H9 (cell line): ENCODE measurements around the gene PLXNA2. TPM values are rescaled to one million over a fixed set of nuclear protein-coding genes. Genes with fewer than 3 reads are reported as not detected.

Source experiments
- DNase-seq: peaks from one replicate; pipeline ENCODE4 v3.0.0-alpha.2; 2017
- H2AFZ ChIP-seq: one replicate; pipeline ENCODE4 v1.6.1; 2013; ENCODE audit warnings: mild to moderate bottlenecking, low read length, control low read depth, moderate library complexity
- H2AK5ac ChIP-seq: 2 replicates; pipeline ENCODE4 v1.6.1; 2013; ENCODE audit warnings: low read length, control low read depth, mixed read lengths; ENCODE audit not compliant: insufficient read length
- H2BK120ac ChIP-seq: one replicate; pipeline ENCODE4 v1.6.1; 2013; ENCODE audit warnings: low read depth, mild to moderate bottlenecking, low read length, control low read depth, inconsistent platforms; ENCODE audit not compliant: poor library complexity, severe bottlenecking
- H2BK12ac ChIP-seq: 2 replicates; pipeline ENCODE4 v1.6.1; 2013; ENCODE audit warnings: low read length, control low read depth, mixed read lengths, low read depth; ENCODE audit not compliant: insufficient read length
- H2BK15ac ChIP-seq: 2 replicates; pipeline ENCODE4 v1.6.1; 2013; ENCODE audit warnings: low read depth, low read length, control low read depth
- H2BK20ac ChIP-seq: one replicate; pipeline ENCODE4 v1.6.1; 2013; ENCODE audit warnings: low read depth, mild to moderate bottlenecking, low read length, control low read depth, inconsistent platforms; ENCODE audit not compliant: poor library complexity, severe bottlenecking
- H2BK5ac ChIP-seq: 2 replicates; pipeline ENCODE4 v1.6.1; 2013; ENCODE audit warnings: low read length, control low read depth, mixed read lengths; ENCODE audit not compliant: insufficient read length
- H3K14ac ChIP-seq: 2 replicates; pipeline ENCODE4 v1.6.1; 2013; ENCODE audit warnings: low read length, control low read depth; ENCODE audit not compliant: insufficient read depth
- H3K18ac ChIP-seq: 2 replicates; pipeline ENCODE4 v1.6.1; 2013; ENCODE audit warnings: low read depth, mild to moderate bottlenecking, mixed read lengths, low read length, control low read depth; ENCODE audit not compliant: insufficient read length
- H3K23ac ChIP-seq: 2 replicates; pipeline ENCODE4 v1.6.1; 2013; ENCODE audit warnings: low read length, control low read depth, mixed read lengths, low read depth; ENCODE audit not compliant: insufficient read length
- H3K23me2 ChIP-seq: 2 replicates; pipeline ENCODE4 v1.6.1; 2013; ENCODE audit warnings: low read depth, mild to moderate bottlenecking, mixed read lengths, low read length, control low read depth; ENCODE audit not compliant: insufficient read length, poor library complexity, severe bottlenecking
- H3K27ac ChIP-seq: 2 replicates; pipeline ENCODE4 v1.5.1; 2013; ENCODE audit warnings: low read length, control low read depth, mixed read lengths, low read depth; ENCODE audit not compliant: insufficient read length
- H3K27me3 ChIP-seq: 2 replicates; pipeline ENCODE4 v1.6.1; 2013; ENCODE audit warnings: low read length, control low read depth, inconsistent platforms; ENCODE audit not compliant: insufficient read depth
- H3K4ac ChIP-seq: 2 replicates; pipeline ENCODE4 v1.6.1; 2013; ENCODE audit warnings: low read depth, mild to moderate bottlenecking, control low read depth, inconsistent platforms, low read length, moderate library complexity
- H3K4me1 ChIP-seq: 2 replicates; pipeline ENCODE4 v1.6.1; 2013; ENCODE audit warnings: low read length, control low read depth, inconsistent platforms; ENCODE audit not compliant: insufficient read depth
- H3K4me2 ChIP-seq: 2 replicates; pipeline ENCODE4 v1.6.1; 2013; ENCODE audit warnings: low read length, control low read depth, mixed read lengths; ENCODE audit not compliant: insufficient read length, insufficient read depth
- H3K56ac ChIP-seq: 2 replicates; pipeline ENCODE4 v1.6.1; 2013; ENCODE audit warnings: low read depth, mild to moderate bottlenecking, mixed read lengths, low read length, control low read depth; ENCODE audit not compliant: insufficient read length
- H3K79me1 ChIP-seq: 2 replicates; pipeline ENCODE4 v1.6.1; 2013; ENCODE audit warnings: low read depth, mild to moderate bottlenecking, moderate library complexity, low read length, control low read depth, inconsistent platforms; ENCODE audit not compliant: insufficient read depth, poor library complexity, severe bottlenecking
- H3K79me2 ChIP-seq: 2 replicates; pipeline ENCODE4 v1.6.1; 2013; ENCODE audit warnings: low read length, control low read depth, inconsistent platforms; ENCODE audit not compliant: insufficient read depth
- H3K9ac ChIP-seq: 2 replicates; pipeline ENCODE4 v1.6.1; 2013; ENCODE audit warnings: low read length, control low read depth, mixed read lengths; ENCODE audit not compliant: insufficient read length; ENCODE audit errors: extremely low read depth
- H3K9me3 ChIP-seq: one replicate; pipeline ENCODE4 v1.6.1; 2013; ENCODE audit warnings: low read depth, low read length, inconsistent platforms; ENCODE audit not compliant: control insufficient read depth
- H3T11ph ChIP-seq: one replicate; pipeline ENCODE4 v1.6.1; 2013; ENCODE audit warnings: mild to moderate bottlenecking, low read length, control low read depth, inconsistent platforms
- H4K20me1 ChIP-seq: one replicate; pipeline ENCODE4 v1.6.1; 2013; ENCODE audit not compliant: control insufficient read depth, insufficient read length, insufficient read depth
- H4K5ac ChIP-seq: 2 replicates; pipeline ENCODE4 v1.6.1; 2013; ENCODE audit warnings: low read depth, mild to moderate bottlenecking, mixed read lengths, low read length, control low read depth; ENCODE audit not compliant: insufficient read length
- H4K8ac ChIP-seq: replicated peaks from 2 replicates; pipeline ENCODE4 v1.6.1; 2013; ENCODE audit warnings: low read length, control low read depth, mixed read lengths, low read depth; ENCODE audit not compliant: insufficient read length
- H4K91ac ChIP-seq: 2 replicates; pipeline ENCODE4 v1.6.1; 2013; ENCODE audit warnings: low read depth, mild to moderate bottlenecking, moderate library complexity, mixed read lengths, low read length, control low read depth; ENCODE audit not compliant: insufficient read length
- H3K27ac Mint-ChIP-seq, 3 experiments: 2 replicates in 2 of 3; 3 replicates in 1 of 3; pipeline ENCODE4 v1.8.0; 2020 to 2021; ENCODE audit warnings: mixed read lengths in 3 of 3, mild to moderate bottlenecking in 1 of 3, moderate library complexity in 1 of 3
- H3K27me3 Mint-ChIP-seq: 2 replicates; pipeline ENCODE4 v1.8.0; 2021; ENCODE audit warnings: low read depth, mild to moderate bottlenecking, moderate library complexity, mixed read lengths
- H3K36me3 Mint-ChIP-seq, 3 experiments: 2 replicates in 2 of 3; 3 replicates in 1 of 3; pipeline ENCODE4 v1.8.0; 2020 to 2021; ENCODE audit warnings: low read depth in 3 of 3, mixed read lengths in 3 of 3; ENCODE audit not compliant: insufficient read depth in 1 of 3
- H3K4me1 Mint-ChIP-seq, 2 experiments: 2 replicates each; pipeline ENCODE4 v1.8.0; 2020; ENCODE audit warnings: mixed read lengths in 2 of 2
- H3K4me3 Mint-ChIP-seq, 2 experiments: 2 replicates in 1 of 2; 3 replicates in 1 of 2; pipeline ENCODE4 v1.8.0; 2020 to 2021; ENCODE audit warnings: mild to moderate bottlenecking in 2 of 2, mixed read lengths in 2 of 2, moderate library complexity in 1 of 2
- H3K9me3 Mint-ChIP-seq, 2 experiments: 2 replicates in 1 of 2; 3 replicates in 1 of 2; pipeline ENCODE4 v1.8.0; 2020; ENCODE audit warnings: mild to moderate bottlenecking in 2 of 2, mixed read lengths in 2 of 2, moderate library complexity in 1 of 2
- WGBS: extraction: QIAGEN DNeasy Blood & Tissue Kit; methylation state at CpG from one replicate; pipeline ENCODE4 v1.1.7; 2013; ENCODE audit warnings: missing lambda C conversion rate, low lambda C conversion rate, mixed read lengths; ENCODE audit not compliant: insufficient read length; ENCODE audit errors: extremely low coverage; 5-methylcytosine and 5-hydroxymethylcytosine counted together
- total RNA-seq: library from RNA; stranded (reverse); gene quantifications from 2 replicates; pipeline ENCODE4 v1.2.1, GENCODE V29; 2021
- TF ChIP-seq, protein P1 (sequence below): fragments of 200-600 bp; sonication (generic); conservative IDR thresholded peaks from 3 replicates; pipeline ENCODE4 v1.8.0; 2021; ENCODE audit warnings: antibody characterized with exemption, mild to moderate bottlenecking

Gene PLXNA2
- total RNA-seq, 1 experiment from 2014 or later: 0.57 TPM

DNA sequence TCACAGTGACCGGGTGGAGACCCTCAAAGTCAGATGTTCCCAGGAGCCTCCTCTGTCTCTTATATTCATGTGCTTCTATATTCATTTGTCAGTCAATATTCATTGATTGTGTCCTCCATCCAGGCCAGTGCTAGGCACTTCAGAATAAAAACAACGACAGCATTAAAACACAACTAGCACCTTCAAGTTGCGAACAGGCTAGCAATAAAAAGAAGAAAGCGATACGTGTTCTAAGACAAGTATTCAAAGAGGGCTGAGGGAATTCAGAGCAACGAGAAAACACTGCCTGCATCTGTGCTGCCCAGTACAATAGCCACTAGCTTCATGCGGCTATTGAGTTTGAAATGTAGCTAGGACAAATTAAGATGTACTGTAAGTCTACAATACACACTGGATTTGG, 138.0 kb downstream of the PLXNA2 start:
- Histone ChIP-seq H3K4ac (no peak overlapping the region), H2BK5ac (no peak overlapping the region), H4K8ac (no peak overlapping the region), H3K9me3 (no peaks in the 10 kb centered on the region), H3K27me3 (no peaks in the 10 kb centered on the region), H2AFZ (no peak overlapping the region), H4K91ac (no peak overlapping the region), H3K23me2 (no peaks in the 10 kb centered on the region), H2BK15ac (no peak overlapping the region), H3K79me2 (no peaks in the 10 kb centered on the region), H2BK120ac (no peak overlapping the region), H3K18ac (no peak overlapping the region), H3K79me1 (no peaks in the 10 kb centered on the region), H4K5ac (no peak overlapping the region), H2AK5ac (no peak overlapping the region), H3K56ac (no peak overlapping the region), H3K23ac (no peak overlapping the region), H4K20me1 (no peaks in the 10 kb centered on the region), H2BK12ac (no peak overlapping the region), H2BK20ac (no peak overlapping the region), H3K27ac (no peak overlapping the region), H3K9ac (no peak overlapping the region), H3T11ph (no peak overlapping the region), H3K4me1 (no peaks in the 10 kb centered on the region; the same call in 1 of the 2 replicates), H3K4me2 (no peak overlapping the region), H3K14ac (no peak overlapping the region)
- Mint-ChIP-seq H3K4me3 (no peak overlapping the region), H3K9me3 (no peaks in the 10 kb centered on the region), H3K4me1 (peaks cover 28 to 36% of the 10 kb centered on the region in 2 experiments), H3K27me3 (peaks cover 2% of the 10 kb centered on the region; the same call in 1 of the 2 replicates), H3K27ac (no peak overlapping the region), H3K36me3 (no peaks in the 10 kb centered on the region)
- TF ChIP-seq, protein P1, sequence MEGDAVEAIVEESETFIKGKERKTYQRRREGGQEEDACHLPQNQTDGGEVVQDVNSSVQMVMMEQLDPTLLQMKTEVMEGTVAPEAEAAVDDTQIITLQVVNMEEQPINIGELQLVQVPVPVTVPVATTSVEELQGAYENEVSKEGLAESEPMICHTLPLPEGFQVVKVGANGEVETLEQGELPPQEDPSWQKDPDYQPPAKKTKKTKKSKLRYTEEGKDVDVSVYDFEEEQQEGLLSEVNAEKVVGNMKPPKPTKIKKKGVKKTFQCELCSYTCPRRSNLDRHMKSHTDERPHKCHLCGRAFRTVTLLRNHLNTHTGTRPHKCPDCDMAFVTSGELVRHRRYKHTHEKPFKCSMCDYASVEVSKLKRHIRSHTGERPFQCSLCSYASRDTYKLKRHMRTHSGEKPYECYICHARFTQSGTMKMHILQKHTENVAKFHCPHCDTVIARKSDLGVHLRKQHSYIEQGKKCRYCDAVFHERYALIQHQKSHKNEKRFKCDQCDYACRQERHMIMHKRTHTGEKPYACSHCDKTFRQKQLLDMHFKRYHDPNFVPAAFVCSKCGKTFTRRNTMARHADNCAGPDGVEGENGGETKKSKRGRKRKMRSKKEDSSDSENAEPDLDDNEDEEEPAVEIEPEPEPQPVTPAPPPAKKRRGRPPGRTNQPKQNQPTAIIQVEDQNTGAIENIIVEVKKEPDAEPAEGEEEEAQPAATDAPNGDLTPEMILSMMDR: no peak
- WGBS: no CpG with 5 or more reads among the region's 7 CpGs
- DNase-seq: no peak
